H1 (cell line): ENCODE results near the gene MAP2K1. TPM values are rescaled to one million over a fixed set of nuclear protein-coding genes. Genes with fewer than 3 reads are reported as not detected.

ENCODE experiments used
- CTCF ChIA-PET: fragments of 300-600 bp; sonication (Branson Sonifier 250); formaldehyde crosslinking; loops from one replicate; lab custom pipeline; 2021; ENCODE audit not compliant: partially characterized antibody; lab: Charles Lee
- POLR2A ChIA-PET: fragments of 300-600 bp; sonication (Branson Sonifier 250); formaldehyde crosslinking; loops from one replicate; lab custom pipeline; 2021; ENCODE audit warnings: inconsistent platforms; ENCODE audit not compliant: partially characterized antibody; lab: Charles Lee
- DNase-seq, 2 experiments: peaks; one replicate each; pipeline versions ENCODE4 v3.0.0 to v3.0.0-alpha.2; 2010 to 2022; ENCODE audit warnings: low spot score in 2 of 2, low read depth in 1 of 2, mixed read lengths in 1 of 2
- FAIRE-seq: peaks from 2 replicates; lab custom pipeline; 2011; peaks lifted over from hg19 to GRCh38; lab: Jason Lieb, UNC
- H2AFZ ChIP-seq: 2 replicates; pipeline ENCODE4 v1.8.1; 2012; ENCODE audit warnings: low read length, inconsistent platforms
- H2AK5ac ChIP-seq: 2 replicates; pipeline ENCODE4 v1.6.1; 2013; ENCODE audit warnings: low read depth, low read length
- H2BK120ac ChIP-seq: replicated peaks from 2 replicates; pipeline ENCODE3; 2013; ENCODE audit warnings: low read depth, low read length, inconsistent platforms
- H2BK12ac ChIP-seq: 2 replicates; pipeline ENCODE4 v1.6.1; 2013; ENCODE audit warnings: low read depth, low read length
- H2BK15ac ChIP-seq: 2 replicates; pipeline ENCODE4 v1.6.1; 2013; ENCODE audit warnings: low read length
- H2BK20ac ChIP-seq: 2 replicates; pipeline ENCODE4 v1.6.1; 2013; ENCODE audit warnings: low read length
- H2BK5ac ChIP-seq: 2 replicates; pipeline ENCODE4 v1.6.1; 2013; ENCODE audit warnings: low read depth, low read length
- H3K14ac ChIP-seq: 2 replicates; pipeline ENCODE4 v1.6.1; 2013; ENCODE audit warnings: inconsistent platforms; ENCODE audit not compliant: insufficient read length
- H3K18ac ChIP-seq: 2 replicates; pipeline ENCODE4 v1.6.1; 2013; ENCODE audit warnings: low read length; ENCODE audit errors: extremely low read depth
- H3K23ac ChIP-seq: 2 replicates; pipeline ENCODE4 v1.6.1; 2013; ENCODE audit warnings: inconsistent platforms; ENCODE audit not compliant: insufficient read length
- H3K23me2 ChIP-seq: 2 replicates; pipeline ENCODE4 v1.6.1; 2013; ENCODE audit warnings: low read depth, low read length
- H3K27ac ChIP-seq: 2 replicates; pipeline ENCODE4 v1.6.1; 2011; ENCODE audit warnings: low read depth, low read length, inconsistent platforms
- H3K27me3 ChIP-seq, 4 experiments: replicated peaks in 1 of 4; 1 replicate in 1 of 4; 2 replicates in 3 of 4; pipeline versions ENCODE4 v1.6.1 to v1.8.1; 2011 to 2013; ENCODE audit warnings: low read length in 3 of 4, mild to moderate bottlenecking in 3 of 4, inconsistent platforms in 2 of 4, mixed read lengths in 2 of 4, moderate library complexity in 1 of 4; ENCODE audit not compliant: control insufficient read depth in 3 of 4, insufficient read depth in 3 of 4; ENCODE audit errors: extremely low read depth in 1 of 4
- H3K36me3 ChIP-seq, 4 experiments: 2 replicates each; pipeline versions ENCODE4 v1.6.1 to v1.8.1; 2011 to 2013; ENCODE audit warnings: mild to moderate bottlenecking in 4 of 4, low read length in 3 of 4, moderate library complexity in 2 of 4, control low read depth in 1 of 4, inconsistent platforms in 1 of 4; ENCODE audit not compliant: insufficient read depth in 4 of 4, control insufficient read depth in 2 of 4
- H3K4ac ChIP-seq: replicated peaks from 2 replicates; pipeline ENCODE3; 2013; ENCODE audit warnings: low read length, low read depth, mixed read lengths, inconsistent platforms; ENCODE audit not compliant: insufficient read length
- H3K4me1 ChIP-seq, 4 experiments: replicated peaks in 1 of 4; 1 replicate in 1 of 4; 2 replicates in 3 of 4; pipeline versions ENCODE4 v1.6.1 to v1.8.1; 2011 to 2013; ENCODE audit warnings: low read length in 3 of 4, inconsistent platforms in 2 of 4, mixed read lengths in 1 of 4; ENCODE audit not compliant: insufficient read depth in 4 of 4, control insufficient read depth in 3 of 4
- H3K4me2 ChIP-seq, 2 experiments: 2 replicates each; pipeline versions ENCODE4 v1.6.1 to v1.8.1; 2011 to 2013; ENCODE audit warnings: low read depth in 2 of 2, low read length in 2 of 2, control low read depth in 1 of 2, inconsistent platforms in 1 of 2, mild to moderate bottlenecking in 1 of 2; ENCODE audit not compliant: insufficient read depth in 1 of 2
- H3K4me3 ChIP-seq, 4 experiments: fragments of 200-600, 300-600 bp in 1 of 4; sonication (generic), shearing (Covaris generic), sonication (Bioruptor Twin) in 1 of 4; 2 replicates each; pipeline versions ENCODE4 v1.5.1 to v1.8.1; 2011 to 2016; ENCODE audit warnings: low read length in 4 of 4, low read depth in 3 of 4, control low read depth in 2 of 4, inconsistent platforms in 2 of 4, mild to moderate bottlenecking in 2 of 4, mixed read lengths in 1 of 4, moderate library complexity in 1 of 4; ENCODE audit not compliant: insufficient read depth in 2 of 4; ENCODE audit errors: extremely low read depth in 1 of 4
- H3K56ac ChIP-seq: replicated peaks from 2 replicates; pipeline ENCODE3; 2013; ENCODE audit warnings: low read depth, mild to moderate bottlenecking, mixed read lengths, low read length, inconsistent platforms; ENCODE audit not compliant: insufficient read length
- H3K79me1 ChIP-seq: 2 replicates; pipeline ENCODE4 v1.6.1; 2013; ENCODE audit warnings: low read depth, low read length, control low read depth
- H3K79me2 ChIP-seq, 2 experiments: 2 replicates each; pipeline versions ENCODE4 v1.6.1 to v1.8.1; 2012 to 2013; ENCODE audit warnings: low read length in 2 of 2, mild to moderate bottlenecking in 2 of 2, inconsistent platforms in 1 of 2; ENCODE audit not compliant: insufficient read depth in 2 of 2, control insufficient read depth in 1 of 2
- H3K9ac ChIP-seq, 4 experiments: replicated peaks in 1 of 4; 1 replicate in 1 of 4; 2 replicates in 3 of 4; pipeline versions ENCODE4 v1.6.1 to v1.8.1; 2011 to 2013; ENCODE audit warnings: low read depth in 3 of 4, low read length in 3 of 4, control low read depth in 2 of 4, mild to moderate bottlenecking in 2 of 4, moderate library complexity in 2 of 4, inconsistent platforms in 1 of 4; ENCODE audit errors: extremely low read depth in 1 of 4
- H3K9me3 ChIP-seq, 2 experiments: 2 replicates each; pipeline versions ENCODE4 v1.6.1 to v1.8.1; 2012 to 2013; ENCODE audit warnings: mild to moderate bottlenecking in 2 of 2, moderate library complexity in 2 of 2, control low read depth in 1 of 2, inconsistent platforms in 1 of 2, low read depth in 1 of 2, low read length in 1 of 2, mixed read lengths in 1 of 2; ENCODE audit not compliant: insufficient read depth in 2 of 2
- H4K20me1 ChIP-seq, 2 experiments: replicated peaks in 1 of 2; 2 replicates each; pipeline versions ENCODE3 to v1.8.1; 2011 to 2013; ENCODE audit warnings: inconsistent platforms in 2 of 2, low read length in 2 of 2, mild to moderate bottlenecking in 1 of 2; ENCODE audit not compliant: insufficient read depth in 2 of 2, control insufficient read depth in 1 of 2
- H4K5ac ChIP-seq: 2 replicates; pipeline ENCODE4 v1.6.1; 2013; ENCODE audit warnings: low read length, low read depth, mixed read lengths, inconsistent platforms; ENCODE audit not compliant: insufficient read length
- H4K8ac ChIP-seq: 2 replicates; pipeline ENCODE4 v1.8.0; 2013; ENCODE audit warnings: mild to moderate bottlenecking, moderate library complexity, low read length, inconsistent platforms; ENCODE audit not compliant: insufficient read depth; ENCODE audit errors: extremely low read depth
- H4K91ac ChIP-seq: replicated peaks from 2 replicates; pipeline ENCODE3; 2013; ENCODE audit warnings: low read length, mixed read lengths, inconsistent platforms; ENCODE audit not compliant: insufficient read length
- BRCA1 ChIP-seq: IDR thresholded peaks from 2 replicates; pipeline ENCODE4 v1.6.1; 2012; ENCODE audit warnings: low read depth, low read length, improper control_type of control experiment
- CBX8 ChIP-seq: fragments of 300-800, 300-1000 bp; sonication (generic); IDR thresholded peaks from 2 replicates; pipeline ENCODE4 v1.7.1; 2016; ENCODE audit warnings: low read depth, low read length, borderline replicate concordance
- CHD2 ChIP-seq: IDR thresholded peaks from 2 replicates; pipeline ENCODE4 v1.6.1; 2012; ENCODE audit warnings: low read length, improper control_type of control experiment
- CTBP2 ChIP-seq: IDR thresholded peaks from 2 replicates; pipeline ENCODE4 v1.7.0; 2011; ENCODE audit warnings: borderline replicate concordance, mild to moderate bottlenecking, moderate library complexity, mixed read lengths, low read length; ENCODE audit not compliant: insufficient read depth, insufficient read length
- EGR1 ChIP-seq: IDR thresholded peaks from 2 replicates; pipeline ENCODE4 v1.6.1; 2011; ENCODE audit warnings: low read depth, low read length, borderline replicate concordance
- HDAC2 ChIP-seq, 2 experiments: fragments of 300-600 bp in 1 of 2; sonication (generic) in 1 of 2; IDR thresholded peaks; 2 replicates each; pipeline ENCODE4 v1.6.1; 2011 to 2012; ENCODE audit warnings: low read depth in 2 of 2, low read length in 2 of 2, mild to moderate bottlenecking in 2 of 2, moderate library complexity in 2 of 2, borderline replicate concordance in 1 of 2, inconsistent platforms in 1 of 2
- NRF1 ChIP-seq: IDR thresholded peaks from 2 replicates; pipeline ENCODE4 v1.6.1; 2011; ENCODE audit warnings: mild to moderate bottlenecking, low read depth, low read length, improper control_type of control experiment
- PHF8 ChIP-seq: fragments of 200-600 bp; sonication (generic); conservative IDR thresholded peaks from 2 replicates; pipeline ENCODE4 v1.7.1; 2012; ENCODE audit warnings: low read depth, mild to moderate bottlenecking, inconsistent platforms, low read length, moderate library complexity
- RXRA ChIP-seq: IDR thresholded peaks from 2 replicates; pipeline ENCODE4 v1.6.1; 2011; ENCODE audit warnings: low read depth, mild to moderate bottlenecking, low read length, moderate library complexity; ENCODE audit not compliant: insufficient read depth
- SP1 ChIP-seq: IDR thresholded peaks from 2 replicates; pipeline ENCODE4 v1.6.1; 2011; ENCODE audit warnings: low read depth, low read length
- SP4 ChIP-seq: IDR thresholded peaks from 2 replicates; pipeline ENCODE4 v1.6.1; 2012; ENCODE audit warnings: low read length, inconsistent platforms
- TCF12 ChIP-seq: IDR thresholded peaks from 2 replicates; pipeline ENCODE4 v1.6.1; 2011; ENCODE audit warnings: low read depth, mild to moderate bottlenecking, low read length
- TEAD4 ChIP-seq: IDR thresholded peaks from 2 replicates; pipeline ENCODE4 v1.6.1; 2012; ENCODE audit warnings: low read depth, low read length, inconsistent platforms, mixed read lengths
- YY1 ChIP-seq: IDR thresholded peaks from 2 replicates; pipeline ENCODE4 v1.6.1; 2011; ENCODE audit warnings: low read depth, mild to moderate bottlenecking, low read length
- WGBS, 2 experiments: shearing (Covaris generic) in 1 of 2; methylation state at CpG; one replicate each; pipeline versions ENCODE4 v1.1.6 to v1.1.7; 2013 to 2015; ENCODE audit warnings: low lambda C conversion rate in 2 of 2, mixed read lengths in 2 of 2, inconsistent platforms in 1 of 2, low coverage in 1 of 2, missing lambda C conversion rate in 1 of 2; ENCODE audit not compliant: insufficient replicate concordance in 2 of 2, insufficient coverage in 1 of 2, insufficient read length in 1 of 2; ENCODE audit errors: extremely low coverage in 1 of 2, missing lambda C conversion rate in 1 of 2; 5-methylcytosine and 5-hydroxymethylcytosine counted together
- polyA plus RNA-seq, 7 experiments: library from polyadenylated mRNA; depleted of rRNA in 3 of 7; stranded (reverse) in 5 of 7; unstranded in 2 of 7; fragments of >200 nt in 5 of 7; fragments of 200-250 nt in 2 of 7; gene quantifications; 1 replicate in 5 of 7; 2 replicates in 1 of 7; 4 replicates in 1 of 7; pipeline versions ENCODE4 v1.2.1 to v1.2.3, GENCODE V29; 2011 to 2013; ENCODE audit warnings: missing spikeins in 2 of 7, mixed read lengths in 2 of 7
- total RNA-seq: library from RNA; stranded (reverse); fragmentation: NEBNext Ultra II Directional; extraction: Animal tissue kit (Norgen Biotek cat#: 25700); gene quantifications from 2 replicates; pipeline ENCODE4 v1.2.1, GENCODE V29; 2021

MAP2K1 gene
- total and polyA plus RNA-seq, 2 of the 8 experiments (the other 6 are each of a cell fraction or from before 2014, with no cell fraction given) = 54.7 to 78.2 TPM

DNA sequence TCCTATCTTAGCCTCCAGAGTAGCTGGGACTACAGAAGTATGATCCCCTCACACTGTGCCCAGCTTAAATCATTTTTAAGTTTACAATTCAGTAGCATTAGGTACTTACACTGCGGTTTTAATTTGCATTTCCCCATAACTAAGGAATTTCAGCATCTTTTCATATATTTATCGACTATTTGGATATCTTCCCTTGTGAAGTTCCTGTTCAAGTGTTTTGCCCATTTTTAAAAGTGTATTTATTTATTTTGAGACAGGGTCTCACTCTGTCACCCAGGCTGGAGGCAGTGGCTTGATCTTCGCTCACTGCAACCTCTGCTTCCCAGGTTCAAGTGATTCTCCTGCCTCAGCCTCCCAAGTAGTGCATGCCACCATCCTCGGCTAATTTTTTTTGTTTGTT, 12.5 kb upstream of the MAP2K1 start:
- no peak overlapping the region for H3K23ac ChIP-seq
- CTCF ChIA-PET = interaction anchor here (2.0 kb wide), 1 partner anchor 12 kb away, joined by 5 read pairs; the partner anchor contains the start of gene MAP2K1
- FAIRE-seq = no peak
- no peak for TF ChIP-seq YY1
- TF ChIP-seq RXRA = no peak
- no peak for TF ChIP-seq PHF8
- no peak for TF ChIP-seq TCF12
- no peak for TF ChIP-seq CHD2
- TF ChIP-seq BRCA1 = no peak
- TF ChIP-seq CTBP2 = no peak
- no peak for TF ChIP-seq NRF1
- no peak for TF ChIP-seq EGR1
- TF ChIP-seq CBX8 = no peak
- no peak for TF ChIP-seq SP4
- TF ChIP-seq HDAC2 (IDR thresholded peaks at IDR 0.05; ENCODE audit: borderline replicate concordance in 1 of 2, low read depth in 2 of 2, low read length in 2 of 2) = no peak
- no peak for TF ChIP-seq SP1
- TF ChIP-seq TEAD4 = no peak

More for the DNA sequence above, 12.5 kb upstream of the MAP2K1 start:
- Histone ChIP-seq H3K27ac (no peak overlapping the region), H2BK12ac (no peak overlapping the region), H3K18ac (no peak overlapping the region), H2AFZ (no peak overlapping the region), H3K23me2 (no peaks in the 10 kb centered on the region), H3K4me3 (no peak overlapping the region), H3K27me3 (no peaks in the 10 kb centered on the region), H3K9me3 (peaks cover 3 to 9% of the 10 kb centered on the region in 2 experiments; a peak in 2 of 4 replicates), H2AK5ac (no peak overlapping the region), H3K4me2 (no peak overlapping the region), H3K79me1 (no peaks in the 10 kb centered on the region), H2BK120ac (no peak overlapping the region), H3K79me2 (no peaks in the 10 kb centered on the region), H4K91ac (no peak overlapping the region), H4K5ac (no peak overlapping the region), H3K14ac (no peak overlapping the region), H2BK15ac (no peak overlapping the region), H3K4ac (no peak overlapping the region), H2BK5ac (no peak overlapping the region), H4K20me1 (no peaks in the 10 kb centered on the region), H3K9ac (no peak overlapping the region), H3K36me3 (no peaks in the 10 kb centered on the region), H2BK20ac (no peak overlapping the region), H4K8ac (no peak overlapping the region), H3K4me1 (peaks cover 0 to 5% (median 2%) of the 10 kb centered on the region in 4 experiments; a peak in 3 of 7 replicates), H3K56ac (no peak overlapping the region)
- no peak for DNase-seq
- WGBS, 2 experiments = 91% methylated on average over 4 of the region's 4 CpGs; no CpG with 5 or more reads in 1 of the 2 experiments
- POLR2A ChIA-PET = no interaction called here
